Measurements from ENCODE around the gene MKI67. TPM values are rescaled to one million over a fixed set of nuclear protein-coding genes. Genes with fewer than 3 reads are reported as not detected.

Gene MKI67
- polyA plus RNA-seq, 1 donor (not counting 4 experiments of a cell fraction or from before 2014, with no cell fraction given): 10.4 TPM

GRCh38 chr10:128081222-128081621 is 45.0 kb downstream of the MKI67 start:
- dilution Hi-C loops (cut with MboI; ENCODE audit: extremely low pct_ligation_motif_present, low sequenced_read_pairs): no loop called here

DNA sequence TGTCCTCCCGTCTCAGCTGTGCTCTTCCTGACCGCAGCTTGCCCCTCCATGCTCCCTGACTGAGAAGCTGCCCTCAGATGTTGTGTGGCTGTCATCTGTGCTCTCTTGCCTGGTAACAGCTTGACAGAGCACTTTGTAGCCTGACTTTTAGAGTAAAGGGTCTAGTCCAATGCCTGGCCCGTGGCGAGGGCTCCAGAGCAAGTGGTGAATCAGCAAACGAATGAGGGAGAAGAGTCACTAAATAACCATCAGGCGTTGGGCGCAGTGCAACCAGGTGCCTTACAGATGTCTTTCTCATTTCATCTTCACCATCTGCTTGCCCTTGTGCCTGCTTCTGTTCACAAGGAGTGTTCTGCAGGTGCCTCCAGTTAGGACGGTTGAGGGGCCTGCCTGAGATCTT is 45.6 kb downstream of the MKI67 start:
- Histone ChIP-seq H3K9ac (ENCODE audit: control insufficient read depth, extremely low read depth, insufficient read depth, low read length) (no peak overlapping the region), H3K4me1 (ENCODE audit: control insufficient read depth, extremely low read depth, insufficient read depth, low read length) (no peaks in the 10 kb centered on the region), H3K9me3 (ENCODE audit: control insufficient read depth, low read depth, low read length) (no peaks in the 10 kb centered on the region), H3K9me1 (ENCODE audit: control insufficient read depth, extremely low read depth, insufficient read depth, low read length) (no peaks in the 10 kb centered on the region), H2AFZ (ENCODE audit: control insufficient read depth, low read length) (no peak overlapping the region), H3K27ac (ENCODE audit: control insufficient read depth, insufficient read depth, low read length) (no peak overlapping the region), H3K4me2 (ENCODE audit: control insufficient read depth, extremely low read depth, insufficient read depth, low read depth, low read length) (no peak overlapping the region), H3K27me3 (ENCODE audit: control insufficient read depth, extremely low read depth, insufficient read depth, low read length) (no peaks in the 10 kb centered on the region), H3K36me3 (ENCODE audit: control insufficient read depth in 2 of 2, extremely low read depth in 1 of 2, insufficient read depth in 2 of 2, low read length in 2 of 2) (peaks cover 31 to 44% of the 10 kb centered on the region in 2 experiments), H4K20me1 (ENCODE audit: control insufficient read depth, extremely low read depth, insufficient read depth, low read length) (peaks cover 5% of the 10 kb centered on the region), H3K79me2 (ENCODE audit: control insufficient read depth, insufficient read depth, low read length) (no peaks in the 10 kb centered on the region), H3K4me3 (ENCODE audit: control insufficient read depth in 2 of 3, extremely low read depth in 1 of 3, insufficient read depth in 2 of 3, low read depth in 1 of 3, low read length in 3 of 3) (no peak overlapping the region)
- TF ChIP-seq EZH2 (IDR thresholded peaks at IDR 0.05; ENCODE audit: low read length) (no peak), CTCF (optimal IDR thresholded peaks at IDR 0.05 in 1 of 3, IDR thresholded peaks at IDR 0.05 in 1 of 3, conservative IDR thresholded peaks at IDR 0.05 in 1 of 3; ENCODE audit: extremely low read depth in 1 of 3, insufficient read depth in 2 of 3, low read length in 3 of 3) (no peak)
- DNase-seq (ENCODE audit: low read depth, low spot score) (no peak), FAIRE-seq (no peak)
- dilution Hi-C loops (cut with MboI; ENCODE audit: extremely low pct_ligation_motif_present, low sequenced_read_pairs): no loop called here

More at GRCh38 chr10:128081222-128081621, 45.0 kb downstream of the MKI67 start:
- peaks cover 32 to 44% of the 10 kb centered on the region in 2 experiments for H3K36me3 ChIP-seq (ENCODE audit: control insufficient read depth in 2 of 2, extremely low read depth in 1 of 2, insufficient read depth in 2 of 2, low read length in 2 of 2)
- DNase-seq (ENCODE audit: low read depth, low spot score): no peak
- H3K4me3 ChIP-seq (ENCODE audit: control insufficient read depth in 2 of 3, extremely low read depth in 1 of 3, insufficient read depth in 2 of 3, low read depth in 1 of 3, low read length in 3 of 3): no peak overlapping the region
- H3K9me1 ChIP-seq (ENCODE audit: control insufficient read depth, extremely low read depth, insufficient read depth, low read length): no peaks in the 10 kb centered on the region
- peaks cover 5% of the 10 kb centered on the region for H4K20me1 ChIP-seq (ENCODE audit: control insufficient read depth, extremely low read depth, insufficient read depth, low read length)
- no peak overlapping the region for H3K9ac ChIP-seq (ENCODE audit: control insufficient read depth, extremely low read depth, insufficient read depth, low read length)
- TF ChIP-seq CTCF (optimal IDR thresholded peaks at IDR 0.05 in 1 of 3, IDR thresholded peaks at IDR 0.05 in 1 of 3, conservative IDR thresholded peaks at IDR 0.05 in 1 of 3; ENCODE audit: extremely low read depth in 1 of 3, insufficient read depth in 2 of 3, low read length in 3 of 3) (no peak), EZH2 (IDR thresholded peaks at IDR 0.05; ENCODE audit: low read length) (no peak)
- H3K4me2 ChIP-seq (ENCODE audit: control insufficient read depth, extremely low read depth, insufficient read depth, low read depth, low read length): no peak overlapping the region
- no peaks in the 10 kb centered on the region for H3K9me3 ChIP-seq (ENCODE audit: control insufficient read depth, low read depth, low read length)
- H3K79me2 ChIP-seq (ENCODE audit: control insufficient read depth, insufficient read depth, low read length): no peaks in the 10 kb centered on the region
- no peaks in the 10 kb centered on the region for H3K27me3 ChIP-seq (ENCODE audit: control insufficient read depth, extremely low read depth, insufficient read depth, low read length)
- peak; percentile 68 for FAIRE-seq
- no peak overlapping the region for H2AFZ ChIP-seq (ENCODE audit: control insufficient read depth, low read length)
- H3K27ac ChIP-seq (ENCODE audit: control insufficient read depth, insufficient read depth, low read length): no peak overlapping the region
- peaks cover 2% of the 10 kb centered on the region for H3K4me1 ChIP-seq (ENCODE audit: control insufficient read depth, extremely low read depth, insufficient read depth, low read length)
